Peyer's patch (tissue), 4 donors: ENCODE data around the gene SP9. TPM values are rescaled to one million over a fixed set of nuclear protein-coding genes. Genes with fewer than 3 reads are reported as not detected.
"Not testable (repeated sequence)": the region's sequence is repeated elsewhere in the genome, so short reads cannot be mapped to it uniquely, and the experiment has no call there.

ENCODE experiments used
- DNase-seq, 3 donors: peaks; one replicate each; pipeline ENCODE4 v3.0.0-alpha.2; 2017 to 2019
- H3K27ac ChIP-seq, 4 donors: fragments of 200-600 bp; sonication (generic); one replicate each; pipeline ENCODE4 v1.5.1; 2016 to 2019
- H3K27me3 ChIP-seq, 2 donors: fragments of 200-600 bp; sonication (generic); one replicate each; pipeline ENCODE4 v1.5.1; 2019
- H3K36me3 ChIP-seq, 3 donors: fragments of 200-600 bp; sonication (generic); one replicate each; pipeline ENCODE4 v1.5.1; 2016 to 2019
- H3K4me1 ChIP-seq, 4 donors: fragments of 200-600 bp; sonication (generic); one replicate each; pipeline ENCODE4 v1.5.1; 2016 to 2019
- H3K4me3 ChIP-seq, 4 donors: fragments of 200-600 bp; sonication (generic); 1 replicate in 3 of 4; 2 replicates in 1 of 4; pipeline ENCODE4 v1.5.1; 2016 to 2019; ENCODE audit warnings: mild to moderate bottlenecking in 1 of 4
- H3K9me3 ChIP-seq, 4 donors: fragments of 200-600 bp; sonication (generic); one replicate each; pipeline ENCODE4 v1.5.1; 2016 to 2019; ENCODE audit warnings: mild to moderate bottlenecking in 1 of 4
- POLR2A ChIP-seq, 2 donors: fragments of 450-650 bp; IDR thresholded peaks; one replicate each; pipeline ENCODE4 v1.5.1; 2017; ENCODE audit warnings: antibody characterized with exemption in 2 of 2, mild to moderate bottlenecking in 2 of 2, moderate library complexity in 2 of 2
- total RNA-seq, 4 donors: library from RNA; depleted of rRNA; stranded (reverse); fragments of >200 nt; gene quantifications; one replicate each; pipeline ENCODE4 v1.1.0, GENCODE V29; 2016
- TF ChIP-seq, protein P1 (sequence below), 6 experiments: fragments of 450-650 bp in 4 of 6; fragments of 200-600 bp in 2 of 6; sonication (generic) in 1 of 6; IDR thresholded peaks; one replicate each; pipeline ENCODE4 v1.5.1; 2017 to 2019; ENCODE audit warnings: antibody characterized with exemption in 6 of 6, mild to moderate bottlenecking in 3 of 6, moderate library complexity in 1 of 6

The SP9 gene
- total RNA-seq, 4 donors from 2014 or later = not detected

DNA sequence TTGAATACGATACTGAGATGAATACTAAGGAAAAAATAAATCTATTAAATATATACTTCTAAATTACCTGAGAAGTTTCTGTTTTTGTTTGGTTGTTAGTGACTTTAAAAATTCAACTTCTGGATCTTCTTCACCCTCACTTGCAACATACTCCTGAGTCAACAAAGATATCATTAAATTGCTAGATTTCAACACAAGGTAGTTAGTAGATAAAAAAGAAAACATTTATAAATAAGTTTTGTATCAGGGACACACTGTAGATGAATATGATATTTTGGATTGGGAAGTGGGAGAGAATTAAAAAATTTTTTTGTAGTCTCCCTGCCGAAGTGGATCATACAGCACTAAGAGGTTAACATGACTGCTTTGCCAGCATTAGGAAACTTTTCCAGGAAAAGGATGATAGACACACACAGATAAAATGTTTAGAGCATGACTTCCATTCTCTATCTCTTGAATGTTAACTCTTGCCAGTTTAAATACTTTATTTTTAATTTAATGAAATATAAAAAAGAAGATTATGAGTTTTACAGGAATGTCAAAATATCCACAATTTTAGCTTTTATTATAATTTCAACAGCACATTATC, 15.9 kb downstream of the SP9 start:
- Histone ChIP-seq H3K9me3 (no peaks in the 10 kb centered on the region), H3K4me3 (no peak overlapping the region), H3K27me3 (no peaks in the 10 kb centered on the region), H3K36me3 (peaks cover 0 to 24% (median 0%) of the 10 kb centered on the region in 3 donors), H3K27ac (no peak overlapping the region), H3K4me1 (no peaks in the 10 kb centered on the region)
- no peak for TF ChIP-seq POLR2A (IDR thresholded peaks at IDR 0.05)
- TF ChIP-seq, protein P1, sequence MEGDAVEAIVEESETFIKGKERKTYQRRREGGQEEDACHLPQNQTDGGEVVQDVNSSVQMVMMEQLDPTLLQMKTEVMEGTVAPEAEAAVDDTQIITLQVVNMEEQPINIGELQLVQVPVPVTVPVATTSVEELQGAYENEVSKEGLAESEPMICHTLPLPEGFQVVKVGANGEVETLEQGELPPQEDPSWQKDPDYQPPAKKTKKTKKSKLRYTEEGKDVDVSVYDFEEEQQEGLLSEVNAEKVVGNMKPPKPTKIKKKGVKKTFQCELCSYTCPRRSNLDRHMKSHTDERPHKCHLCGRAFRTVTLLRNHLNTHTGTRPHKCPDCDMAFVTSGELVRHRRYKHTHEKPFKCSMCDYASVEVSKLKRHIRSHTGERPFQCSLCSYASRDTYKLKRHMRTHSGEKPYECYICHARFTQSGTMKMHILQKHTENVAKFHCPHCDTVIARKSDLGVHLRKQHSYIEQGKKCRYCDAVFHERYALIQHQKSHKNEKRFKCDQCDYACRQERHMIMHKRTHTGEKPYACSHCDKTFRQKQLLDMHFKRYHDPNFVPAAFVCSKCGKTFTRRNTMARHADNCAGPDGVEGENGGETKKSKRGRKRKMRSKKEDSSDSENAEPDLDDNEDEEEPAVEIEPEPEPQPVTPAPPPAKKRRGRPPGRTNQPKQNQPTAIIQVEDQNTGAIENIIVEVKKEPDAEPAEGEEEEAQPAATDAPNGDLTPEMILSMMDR (IDR thresholded peaks at IDR 0.05) = no peak
- DNase-seq = no peak

DNA sequence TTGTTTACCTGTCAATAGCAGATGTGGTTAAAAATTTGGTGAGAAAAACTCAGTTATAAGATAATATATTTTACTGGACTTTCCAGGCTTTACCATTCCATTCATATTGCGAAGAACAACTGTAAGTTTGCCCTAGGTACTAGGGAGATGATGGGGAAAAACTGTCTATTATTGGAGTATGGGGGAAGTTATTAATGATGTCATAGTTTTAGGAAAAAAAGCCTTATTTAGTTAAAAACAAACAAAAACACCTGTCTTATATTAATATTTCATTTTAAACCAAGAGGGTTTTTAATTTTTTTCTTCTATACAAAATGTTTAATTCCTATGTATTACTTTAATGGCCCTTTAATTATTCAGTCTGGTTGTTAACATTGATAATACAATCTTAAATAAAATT, 18.2 kb downstream of the SP9 start:
- Histone ChIP-seq H3K36me3 (peaks cover 0 to 13% (median 0%) of the 10 kb centered on the region in 3 donors), H3K9me3 (no peaks in the 10 kb centered on the region)

DNA sequence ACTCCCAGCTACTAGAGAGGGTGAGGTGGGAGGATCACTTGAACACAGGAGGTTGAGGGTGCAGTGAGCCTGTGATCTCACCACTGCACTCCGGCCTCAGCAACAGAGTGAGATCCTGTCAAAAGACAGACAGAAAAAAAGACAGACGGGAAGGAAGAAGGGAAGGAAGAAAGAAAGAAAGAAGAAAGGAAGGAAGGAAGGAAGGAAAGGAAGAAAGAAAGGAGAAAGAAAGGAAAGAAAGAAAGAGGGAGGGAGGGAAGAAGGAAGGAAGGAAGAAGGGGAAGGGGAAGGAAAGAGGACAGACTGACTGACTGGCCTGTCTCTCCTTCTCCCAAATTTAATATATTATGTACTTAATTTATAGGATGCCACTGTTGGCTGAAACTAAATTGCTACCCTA, 21.6 kb downstream of the SP9 start:
- H3K27ac ChIP-seq = no peak overlapping the region
- H3K4me1 ChIP-seq = no peaks in the 10 kb centered on the region
- no peak for DNase-seq
- H3K27me3 ChIP-seq = no peaks in the 10 kb centered on the region
- H3K9me3 ChIP-seq = no peaks in the 10 kb centered on the region
- no peak for TF ChIP-seq POLR2A (IDR thresholded peaks at IDR 0.05)
- TF ChIP-seq, protein P1 (IDR thresholded peaks at IDR 0.05) = no peak
- H3K4me3 ChIP-seq = no peak overlapping the region
- peaks cover 0 to 18% (median 0%) of the 10 kb centered on the region in 3 donors for H3K36me3 ChIP-seq

More for the DNA sequence above, 18.2 kb downstream of the SP9 start:
- DNase-seq = no peak
- Histone ChIP-seq H3K27me3 (no peaks in the 10 kb centered on the region), H3K27ac (no peak overlapping the region), H3K4me1 (no peaks in the 10 kb centered on the region), H3K4me3 (no peak overlapping the region)
- TF ChIP-seq, protein P1 (IDR thresholded peaks at IDR 0.05) = no peak
- TF ChIP-seq POLR2A (IDR thresholded peaks at IDR 0.05) = no peak

DNA sequence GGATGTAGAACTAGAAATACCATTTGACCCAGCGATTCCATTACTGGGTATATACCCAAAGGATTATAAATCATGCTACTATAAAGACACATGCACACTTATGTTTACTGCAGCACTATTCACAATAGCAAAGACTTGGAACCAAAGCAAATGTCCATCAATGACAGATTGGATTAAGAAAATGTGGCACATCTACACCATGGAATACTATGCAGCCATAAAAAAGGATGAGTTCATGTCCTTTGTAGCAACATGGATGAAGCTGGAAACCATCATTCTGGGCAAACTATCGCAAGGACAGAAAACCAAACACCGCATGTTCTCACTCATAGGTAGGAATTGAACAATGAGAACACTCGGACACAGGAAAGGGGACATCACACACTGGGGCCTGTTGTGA, 24.9 kb downstream of the SP9 start:
- H3K4me3 ChIP-seq, DNase-seq, H3K27ac ChIP-seq, H3K4me1 ChIP-seq, H3K9me3 ChIP-seq, H3K27me3 ChIP-seq: not testable (repeated sequence)
- H3K36me3 ChIP-seq = peaks cover 0 to 40% (median 0%) of the 10 kb centered on the region in 3 donors

DNA sequence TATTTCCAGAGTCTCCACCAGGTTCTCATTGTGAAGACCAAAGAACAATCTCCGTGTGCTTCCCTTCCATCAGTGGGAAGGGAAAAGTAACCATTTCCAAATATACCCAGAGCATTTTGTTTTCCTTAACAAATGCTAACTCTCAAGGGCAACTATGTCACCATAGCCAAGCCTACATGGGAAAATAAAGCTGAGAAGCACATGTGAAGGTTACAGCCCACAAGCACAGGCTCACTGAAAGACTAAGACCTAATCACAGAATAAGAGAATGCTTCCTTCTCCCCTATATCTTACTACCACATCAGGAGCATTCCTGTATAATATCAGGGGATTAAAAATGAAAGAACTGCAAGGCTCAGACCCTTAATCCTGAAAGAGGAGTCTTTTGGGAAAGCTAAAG, 28.2 kb downstream of the SP9 start:
- no peak overlapping the region for H3K27ac ChIP-seq
- H3K4me1 ChIP-seq = no peaks in the 10 kb centered on the region
- DNase-seq = no peak
- H3K36me3 ChIP-seq = peaks cover 0 to 54% (median 0%) of the 10 kb centered on the region in 3 donors
- no peaks in the 10 kb centered on the region for H3K9me3 ChIP-seq
- H3K27me3 ChIP-seq = no peaks in the 10 kb centered on the region
- no peak overlapping the region for H3K4me3 ChIP-seq
- TF ChIP-seq, protein P1 (IDR thresholded peaks at IDR 0.05) = no peak
- TF ChIP-seq POLR2A (IDR thresholded peaks at IDR 0.05) = no peak

DNA sequence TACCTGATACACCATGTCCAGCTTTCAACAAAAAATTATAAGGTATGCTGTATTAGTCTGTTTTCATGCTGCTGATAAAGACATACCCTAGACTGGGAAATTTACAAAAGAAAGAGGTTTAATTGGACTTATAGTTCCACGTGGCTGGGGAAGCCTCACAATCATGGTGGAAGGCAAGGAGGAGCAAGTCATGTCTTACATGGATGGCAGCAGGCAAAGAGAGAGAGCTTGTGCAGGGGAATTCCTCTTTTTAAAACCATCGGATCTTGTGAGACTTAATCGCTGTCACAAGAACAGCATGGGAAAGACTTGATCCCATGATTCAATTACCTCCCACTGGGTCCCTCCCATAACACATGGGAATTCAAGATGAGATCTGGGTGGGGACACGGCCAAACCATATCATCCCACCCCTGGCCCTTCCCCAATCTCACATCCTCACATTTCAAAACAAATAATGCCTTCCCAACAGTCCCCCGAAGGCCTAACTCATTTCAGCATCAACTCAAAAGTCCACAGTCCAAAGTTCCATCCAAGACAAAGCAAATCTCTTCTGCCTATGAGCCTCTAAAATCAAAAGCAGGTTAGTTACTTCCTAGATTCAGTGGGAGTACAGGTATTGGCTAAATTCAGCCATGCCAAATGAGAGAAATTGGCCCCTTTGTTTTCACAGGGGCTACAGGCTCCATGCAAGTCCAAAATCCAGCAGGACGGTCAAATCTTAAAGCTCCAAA, 28.9 kb downstream of the SP9 start:
- not testable (repeated sequence) for H3K4me1 ChIP-seq, H3K9me3 ChIP-seq, H3K4me3 ChIP-seq, H3K27me3 ChIP-seq, DNase-seq, H3K27ac ChIP-seq
- peaks cover 0 to 53% (median 0%) of the 10 kb centered on the region in 3 donors for H3K36me3 ChIP-seq
